Smooth muscle cell (in vitro differentiated cells): ENCODE measurements around the gene LYPD4. TPM values are rescaled to one million over a fixed set of nuclear protein-coding genes. Genes with fewer than 3 reads are reported as not detected.

Experiments used
- DNase-seq: peaks from one replicate; lab custom pipeline; 2025; ENCODE audit not compliant: unreplicated experiment; lab: John Stamatoyannopoulos, UW
- H2AFZ ChIP-seq: fragments of 200-600 bp; sonication (generic); 2 replicates; pipeline ENCODE4 v1.6.0; 2016; ENCODE audit warnings: antibody characterized with exemption, low read depth, mild to moderate bottlenecking
- H3F3A ChIP-seq: fragments of 200-600 bp; sonication (generic); 2 replicates; pipeline ENCODE4 v1.6.0; 2017; ENCODE audit warnings: antibody characterized with exemption, low read depth
- H3K27ac ChIP-seq: fragments of 200-600 bp; sonication (generic); 2 replicates; pipeline ENCODE4 v1.5.1; 2016; ENCODE audit warnings: low read depth, mild to moderate bottlenecking
- H3K27me3 ChIP-seq: fragments of 200-600 bp; sonication (generic); 2 replicates; pipeline ENCODE4 v1.6.1; 2016; ENCODE audit warnings: low read depth, mild to moderate bottlenecking
- H3K36me3 ChIP-seq: fragments of 200-600 bp; sonication (generic); 2 replicates; pipeline ENCODE4 v1.5.1; 2016; ENCODE audit warnings: low read depth
- H3K4me1 ChIP-seq: fragments of 200-600 bp; sonication (generic); 2 replicates; pipeline ENCODE4 v1.5.1; 2016; ENCODE audit warnings: low read depth
- H3K4me2 ChIP-seq: fragments of 200-600 bp; sonication (generic); 2 replicates; pipeline ENCODE4 v1.6.0; 2016; ENCODE audit warnings: mild to moderate bottlenecking
- H3K4me3 ChIP-seq: fragments of 200-600 bp; sonication (generic); 2 replicates; pipeline ENCODE4 v1.5.1; 2016; ENCODE audit warnings: mild to moderate bottlenecking
- H3K79me2 ChIP-seq: fragments of 200-600 bp; sonication (generic); 2 replicates; pipeline ENCODE4 v1.6.0; 2016; ENCODE audit warnings: low read depth, mild to moderate bottlenecking
- H3K9ac ChIP-seq: fragments of 200-600 bp; sonication (generic); 2 replicates; pipeline ENCODE4 v1.6.0; 2016; ENCODE audit warnings: low read depth
- H3K9me3 ChIP-seq: fragments of 200-600 bp; sonication (generic); replicated peaks from 2 replicates; pipeline ENCODE4 v1.5.1; 2016; ENCODE audit warnings: low read depth
- H4K20me1 ChIP-seq: fragments of 200-600 bp; sonication (generic); 2 replicates; pipeline ENCODE4 v1.6.0; 2016; ENCODE audit warnings: low read depth
- CTCF ChIP-seq: fragments of 200-600 bp; sonication (generic); IDR thresholded peaks from 2 replicates; pipeline ENCODE4 v1.5.1; 2017; ENCODE audit warnings: borderline replicate concordance, mild to moderate bottlenecking, antibody characterized with exemption; ENCODE audit not compliant: insufficient read depth, poor library complexity, severe bottlenecking
- WGBS: methylation state at CpG from one replicate; pipeline ENCODE4 v1.1.7; 2016; ENCODE audit warnings: low lambda C conversion rate; 5-methylcytosine and 5-hydroxymethylcytosine counted together
- polyA plus RNA-seq: library from polyadenylated mRNA; unstranded; fragments of >200 nt; fragmentation: Nextera tagmentation; extraction: Ambion mirVana; gene quantifications from 2 replicates; pipeline ENCODE4 v1.2.1, GENCODE V29; 2016
- total RNA-seq: library from RNA; depleted of rRNA; stranded (reverse); fragments of >200 nt; gene quantifications from 2 replicates; pipeline ENCODE4 v1.2.3, GENCODE V29; 2014

The LYPD4 gene
- total and polyA plus RNA-seq, 2 experiments from 2014 or later: not detected

GRCh38 chr19:41815301-41815700, 29.2 kb downstream of the LYPD4 start:
- H4K20me1 ChIP-seq: no peaks in the 10 kb centered on the region
- no peak overlapping the region for H3K4me2 ChIP-seq
- H3K79me2 ChIP-seq: no peaks in the 10 kb centered on the region
- no peaks in the 10 kb centered on the region for H3K9me3 ChIP-seq
- H3F3A ChIP-seq: no peaks in the 10 kb centered on the region
- no peak for DNase-seq
- no peak overlapping the region for H3K9ac ChIP-seq
- no peak overlapping the region for H3K27ac ChIP-seq
- H3K36me3 ChIP-seq: no peaks in the 10 kb centered on the region
- 55% methylated on average over 4 of the region's 4 CpGs for WGBS
- H3K4me3 ChIP-seq: no peak overlapping the region
- H2AFZ ChIP-seq: no peak overlapping the region
- no peaks in the 10 kb centered on the region for H3K27me3 ChIP-seq
- H3K4me1 ChIP-seq: no peaks in the 10 kb centered on the region
- TF ChIP-seq CTCF: no peak

- H3K27ac ChIP-seq: no peak overlapping the region
- WGBS: 68% methylated on average over 4 of the region's 4 CpGs
- no peaks in the 10 kb centered on the region for H3F3A ChIP-seq
- H3K4me2 ChIP-seq: no peak overlapping the region
- H3K27me3 ChIP-seq: no peaks in the 10 kb centered on the region
- H3K9me3 ChIP-seq: no peaks in the 10 kb centered on the region
- H3K79me2 ChIP-seq: no peaks in the 10 kb centered on the region
- no peak overlapping the region for H3K4me3 ChIP-seq
- no peaks in the 10 kb centered on the region for H3K36me3 ChIP-seq
- no peaks in the 10 kb centered on the region for H4K20me1 ChIP-seq
- H3K9ac ChIP-seq: no peak overlapping the region
- no peaks in the 10 kb centered on the region for H3K4me1 ChIP-seq
- DNase-seq: no peak
- H2AFZ ChIP-seq: no peak overlapping the region
- TF ChIP-seq CTCF: no peak
These were observed 30.6 kb downstream of the LYPD4 start for GRCh38 chr19:41813911-41814310.

- no peak overlapping the region for H3K27ac ChIP-seq
- H3F3A ChIP-seq: no peaks in the 10 kb centered on the region
- H3K4me2 ChIP-seq: no peak overlapping the region
- H3K4me3 ChIP-seq: no peak overlapping the region
- DNase-seq: no peak
- H3K9me3 ChIP-seq: no peaks in the 10 kb centered on the region
- no peak for TF ChIP-seq CTCF
- no peaks in the 10 kb centered on the region for H3K79me2 ChIP-seq
- no peaks in the 10 kb centered on the region for H3K4me1 ChIP-seq
- WGBS: 64% methylated on average over 3 of the region's 3 CpGs
- no peak overlapping the region for H2AFZ ChIP-seq
- H3K27me3 ChIP-seq: no peaks in the 10 kb centered on the region
- H3K9ac ChIP-seq: no peak overlapping the region
- H4K20me1 ChIP-seq: no peaks in the 10 kb centered on the region
- no peaks in the 10 kb centered on the region for H3K36me3 ChIP-seq
These were observed 32.5 kb downstream of the LYPD4 start for GRCh38 chr19:41811981-41812380.

- H4K20me1 ChIP-seq: no peaks in the 10 kb centered on the region
- H3K9me3 ChIP-seq: no peaks in the 10 kb centered on the region
- no peak for TF ChIP-seq CTCF
- no peak overlapping the region for H3K4me3 ChIP-seq
- DNase-seq: no peak
- no peak overlapping the region for H3K27ac ChIP-seq
- no peaks in the 10 kb centered on the region for H3F3A ChIP-seq
- no peaks in the 10 kb centered on the region for H3K79me2 ChIP-seq
- no peak overlapping the region for H3K4me2 ChIP-seq
- no peaks in the 10 kb centered on the region for H3K27me3 ChIP-seq
- H2AFZ ChIP-seq: no peak overlapping the region
- H3K36me3 ChIP-seq: no peaks in the 10 kb centered on the region
- H3K4me1 ChIP-seq: no peaks in the 10 kb centered on the region
- no peak overlapping the region for H3K9ac ChIP-seq
- 72% methylated on average over 3 of the region's 3 CpGs for WGBS
These were observed 33.4 kb downstream of the LYPD4 start for GRCh38 chr19:41811036-41811435.
